HG02610 (cell line): ENCODE results near the gene CACNA1E.
"Not testable (repeated sequence)": the region's sequence is repeated elsewhere in the genome, so short reads cannot be mapped to it uniquely, and the experiment has no call there.

Experiments used
- ATAC-seq: cut with Tn5 transposase; IDR thresholded peaks from one replicate; pipeline ENCODE4 v1.9.1; 2021; ENCODE audit warnings: mild to moderate bottlenecking, moderate library complexity; ENCODE audit not compliant: unreplicated experiment

The CACNA1E gene

GRCh38 chr1:181798191-181798926 is 315.0 kb downstream of the CACNA1E start:
- ATAC-seq: no peak

- peak; percentile 53 for ATAC-seq
Measured at GRCh38 chr1:181801617-181802016, 318.3 kb downstream of the CACNA1E start.

- ATAC-seq: no peak
Measured at GRCh38 chr1:181802466-181802865, 319.1 kb downstream of the CACNA1E start.

- no peak for ATAC-seq
Measured at GRCh38 chr1:181803421-181803820, 320.1 kb downstream of the CACNA1E start.

GRCh38 chr1:181804989-181805388 is 321.7 kb downstream of the CACNA1E start:
- ATAC-seq: no peak

GRCh38 chr1:181806746-181807145 is 323.4 kb downstream of the CACNA1E start:
- no peak for ATAC-seq

GRCh38 chr1:181807251-181807650 is 323.9 kb downstream of the CACNA1E start:
- no peak for ATAC-seq

GRCh38 chr1:181809991-181810545 is 326.8 kb downstream of the CACNA1E start:
- no peak for ATAC-seq

- no peak for ATAC-seq
Measured at GRCh38 chr1:181812208-181812607, 328.9 kb downstream of the CACNA1E start.

GRCh38 chr1:181813266-181813665 is 329.9 kb downstream of the CACNA1E start:
- ATAC-seq: no peak

- ATAC-seq: no peak
Measured at GRCh38 chr1:181816608-181817007, 333.3 kb downstream of the CACNA1E start.

GRCh38 chr1:181817091-181817490 is 333.8 kb downstream of the CACNA1E start:
- no peak for ATAC-seq

- no peak for ATAC-seq
Measured at GRCh38 chr1:181818459-181818858, 335.1 kb downstream of the CACNA1E start.

GRCh38 chr1:181818943-181819342 is 335.6 kb downstream of the CACNA1E start:
- no peak for ATAC-seq

- no peak for ATAC-seq
Measured at GRCh38 chr1:181821701-181822100, 338.4 kb downstream of the CACNA1E start.

GRCh38 chr1:181832173-181832880 is 349.0 kb downstream of the CACNA1E start:
- ATAC-seq: not testable (repeated sequence)

- no peak for ATAC-seq
Measured at GRCh38 chr1:181846001-181846645, 362.8 kb downstream of the CACNA1E start.

- ATAC-seq: no peak
Measured at GRCh38 chr1:181846681-181847080, 363.4 kb downstream of the CACNA1E start.

GRCh38 chr1:181849071-181849470 is 365.8 kb downstream of the CACNA1E start:
- no peak for ATAC-seq

GRCh38 chr1:181854212-181854611 is 370.9 kb downstream of the CACNA1E start:
- ATAC-seq: not testable (repeated sequence)

- ATAC-seq: no peak
Measured at GRCh38 chr1:181855380-181855779, 372.1 kb downstream of the CACNA1E start.
